Measurements from ENCODE around the gene FOXE3. TPM values are rescaled to one million over a fixed set of nuclear protein-coding genes. Genes with fewer than 3 reads are reported as not detected.

Gene FOXE3
- total RNA-seq, 1 donor from 2014 or later: not detected

DNA sequence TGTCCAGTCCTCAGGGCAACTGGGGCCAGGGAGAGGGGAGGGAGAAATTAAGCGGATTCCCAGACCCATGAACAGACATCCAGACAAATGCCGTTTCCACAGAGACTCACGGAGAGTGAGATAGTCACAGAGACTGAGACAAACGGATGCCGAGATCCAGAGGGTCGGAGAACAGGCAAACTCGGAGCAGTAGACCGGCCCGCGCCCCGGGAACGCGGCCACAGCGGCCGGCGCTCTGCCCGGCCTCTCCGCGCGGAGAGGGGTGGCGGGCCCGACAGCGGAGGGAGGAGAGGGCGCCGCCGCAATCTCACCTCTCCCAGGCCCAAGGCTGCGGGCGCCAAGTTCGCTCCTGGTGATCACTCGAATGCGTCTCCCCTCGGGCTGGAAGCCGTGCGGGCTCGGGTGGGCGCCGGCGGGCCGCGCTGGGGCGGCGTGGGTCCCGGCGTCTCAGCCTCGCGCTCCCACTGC is 20.9 kb downstream of the FOXE3 start:
- DNase-seq (ENCODE audit: low read depth): peak; percentile 32
- Histone ChIP-seq H3K4me3 (ENCODE audit: low read depth, low read length) (peak overlapping the region; percentile 67), H3K36me3 (ENCODE audit: control insufficient read depth, insufficient read depth, low read length) (peaks cover 1% of the 10 kb centered on the region), H3K27me3 (ENCODE audit: control insufficient read depth, insufficient read depth, low read length) (peaks cover 16% of the 10 kb centered on the region)
- TF ChIP-seq, protein P1, sequence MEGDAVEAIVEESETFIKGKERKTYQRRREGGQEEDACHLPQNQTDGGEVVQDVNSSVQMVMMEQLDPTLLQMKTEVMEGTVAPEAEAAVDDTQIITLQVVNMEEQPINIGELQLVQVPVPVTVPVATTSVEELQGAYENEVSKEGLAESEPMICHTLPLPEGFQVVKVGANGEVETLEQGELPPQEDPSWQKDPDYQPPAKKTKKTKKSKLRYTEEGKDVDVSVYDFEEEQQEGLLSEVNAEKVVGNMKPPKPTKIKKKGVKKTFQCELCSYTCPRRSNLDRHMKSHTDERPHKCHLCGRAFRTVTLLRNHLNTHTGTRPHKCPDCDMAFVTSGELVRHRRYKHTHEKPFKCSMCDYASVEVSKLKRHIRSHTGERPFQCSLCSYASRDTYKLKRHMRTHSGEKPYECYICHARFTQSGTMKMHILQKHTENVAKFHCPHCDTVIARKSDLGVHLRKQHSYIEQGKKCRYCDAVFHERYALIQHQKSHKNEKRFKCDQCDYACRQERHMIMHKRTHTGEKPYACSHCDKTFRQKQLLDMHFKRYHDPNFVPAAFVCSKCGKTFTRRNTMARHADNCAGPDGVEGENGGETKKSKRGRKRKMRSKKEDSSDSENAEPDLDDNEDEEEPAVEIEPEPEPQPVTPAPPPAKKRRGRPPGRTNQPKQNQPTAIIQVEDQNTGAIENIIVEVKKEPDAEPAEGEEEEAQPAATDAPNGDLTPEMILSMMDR (IDR thresholded peaks at IDR 0.05; ENCODE audit: insufficient read depth, low read length, severe bottlenecking): no peak
- FAIRE-seq: no peak

DNA sequence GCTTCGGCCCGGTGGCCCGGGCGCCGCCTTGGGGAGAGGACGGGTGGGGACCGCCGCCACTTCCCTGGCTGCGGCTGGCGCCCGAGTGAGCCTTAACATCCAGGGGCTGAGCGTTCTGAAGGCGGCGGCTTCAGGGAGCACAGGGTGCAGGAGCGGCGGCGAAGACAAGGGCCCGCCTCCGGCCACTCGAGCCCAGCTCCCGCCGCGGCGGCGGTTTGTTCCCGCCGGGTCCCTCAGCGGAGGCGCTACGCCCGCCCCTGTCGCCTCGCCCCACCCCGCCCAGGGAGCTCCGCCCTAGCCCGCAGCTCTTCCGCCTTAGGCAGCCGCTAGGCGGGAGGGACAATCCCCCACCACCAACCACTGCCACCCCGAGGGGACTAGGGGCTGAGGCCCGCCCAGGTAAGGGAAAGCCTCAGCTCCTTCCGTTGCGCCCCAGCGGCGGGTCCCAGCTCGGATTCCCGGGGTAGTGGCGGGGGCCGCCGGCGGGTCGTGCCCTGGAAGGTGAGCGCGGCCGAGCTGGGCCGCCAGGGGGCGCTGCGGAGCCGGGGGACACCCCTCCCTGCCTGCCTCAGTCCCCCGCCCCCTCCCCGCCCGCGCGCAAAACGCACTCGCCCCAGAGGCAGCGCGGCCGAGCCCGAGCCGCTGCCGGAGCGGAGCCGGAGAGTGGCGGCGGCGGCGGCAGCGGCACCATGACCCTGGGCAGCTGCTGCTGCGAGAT is 21.5 kb downstream of the FOXE3 start, which contains the start of gene FOXD2:
FOXD2 (plus strand) TSS at position 598 of the 718 bp plus-strand sequence; CDS start at position 690, 92 bp downstream.
- TF ChIP-seq, protein P1 (IDR thresholded peaks at IDR 0.05; ENCODE audit: insufficient read depth, low read length, severe bottlenecking): peak; percentile 80
- FAIRE-seq: no peak
- H3K4me3 ChIP-seq (ENCODE audit: low read depth, low read length): peak within 1 kb of the TSS; percentile 67
- peaks cover 20% of the 10 kb centered on the region for H3K27me3 ChIP-seq (ENCODE audit: control insufficient read depth, insufficient read depth, low read length)
- peaks cover 1% of the 10 kb centered on the region for H3K36me3 ChIP-seq (ENCODE audit: control insufficient read depth, insufficient read depth, low read length)
- peak; percentile 44 for DNase-seq (ENCODE audit: low read depth)

DNA sequence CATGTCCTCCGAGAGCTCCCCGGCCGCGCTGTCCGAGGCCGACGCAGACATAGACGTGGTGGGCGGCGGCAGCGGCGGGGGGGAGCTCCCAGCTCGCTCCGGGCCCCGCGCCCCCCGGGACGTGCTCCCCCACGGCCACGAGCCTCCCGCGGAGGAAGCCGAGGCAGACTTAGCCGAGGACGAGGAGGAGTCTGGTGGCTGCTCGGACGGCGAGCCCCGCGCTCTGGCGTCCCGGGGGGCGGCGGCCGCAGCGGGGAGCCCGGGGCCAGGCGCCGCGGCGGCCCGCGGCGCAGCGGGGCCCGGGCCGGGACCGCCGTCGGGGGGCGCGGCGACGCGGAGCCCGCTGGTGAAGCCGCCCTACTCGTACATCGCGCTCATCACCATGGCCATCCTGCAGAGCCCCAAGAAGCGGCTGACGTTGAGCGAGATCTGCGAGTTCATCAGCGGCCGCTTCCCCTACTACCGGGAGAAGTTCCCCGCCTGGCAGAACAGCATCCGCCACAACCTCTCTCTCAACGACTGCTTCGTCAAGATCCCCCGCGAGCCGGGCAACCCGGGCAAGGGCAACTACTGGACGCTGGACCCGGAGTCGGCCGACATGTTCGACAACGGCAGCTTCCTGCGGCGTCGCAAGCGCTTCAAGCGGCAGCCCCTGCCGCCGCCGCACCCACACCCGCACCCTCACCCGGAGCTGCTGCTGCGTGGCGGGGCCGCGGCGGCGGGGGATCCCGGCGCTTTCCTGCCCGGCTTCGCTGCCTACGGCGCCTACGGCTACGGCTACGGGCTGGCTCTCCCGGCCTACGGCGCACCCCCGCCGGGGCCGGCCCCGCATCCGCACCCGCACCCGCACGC is 22.3 kb downstream of the FOXE3 start:
- peaks cover 28% of the 10 kb centered on the region for H3K27me3 ChIP-seq (ENCODE audit: control insufficient read depth, insufficient read depth, low read length)
- no peak for DNase-seq (ENCODE audit: low read depth)

DNA sequence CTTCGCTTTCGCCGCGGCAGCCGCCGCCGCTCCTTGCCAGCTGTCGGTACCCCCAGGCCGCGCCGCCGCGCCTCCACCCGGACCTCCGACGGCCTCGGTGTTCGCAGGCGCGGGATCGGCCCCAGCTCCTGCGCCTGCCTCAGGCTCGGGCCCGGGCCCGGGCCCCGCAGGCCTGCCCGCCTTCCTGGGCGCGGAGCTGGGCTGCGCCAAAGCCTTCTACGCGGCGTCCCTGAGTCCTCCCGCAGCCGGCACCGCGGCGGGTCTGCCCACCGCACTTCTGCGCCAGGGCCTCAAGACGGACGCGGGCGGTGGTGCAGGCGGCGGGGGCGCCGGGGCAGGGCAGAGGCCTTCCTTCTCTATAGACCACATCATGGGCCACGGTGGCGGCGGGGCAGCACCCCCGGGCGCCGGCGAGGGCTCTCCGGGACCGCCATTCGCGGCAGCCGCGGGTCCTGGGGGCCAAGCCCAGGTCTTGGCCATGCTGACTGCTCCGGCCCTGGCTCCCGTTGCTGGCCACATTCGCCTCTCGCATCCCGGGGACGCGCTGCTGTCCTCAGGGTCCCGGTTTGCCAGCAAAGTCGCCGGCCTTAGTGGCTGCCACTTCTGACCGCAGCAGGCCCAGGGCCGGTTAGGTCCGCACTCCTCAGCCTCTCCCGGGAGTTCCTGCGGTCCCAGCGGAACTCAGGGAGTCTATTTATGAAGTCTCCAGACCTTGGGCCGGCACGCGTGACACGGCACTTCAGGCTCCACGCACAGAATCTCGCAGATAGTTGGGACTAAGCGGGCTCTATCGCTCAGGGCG is 23.1 kb downstream of the FOXE3 start:
- H3K4me3 ChIP-seq (ENCODE audit: low read depth, low read length): no peak overlapping the region
- peaks cover 36% of the 10 kb centered on the region for H3K27me3 ChIP-seq (ENCODE audit: control insufficient read depth, insufficient read depth, low read length)
- H3K36me3 ChIP-seq (ENCODE audit: control insufficient read depth, insufficient read depth, low read length): no peaks in the 10 kb centered on the region
- no peak for DNase-seq (ENCODE audit: low read depth)
- TF ChIP-seq, protein P1 (IDR thresholded peaks at IDR 0.05; ENCODE audit: insufficient read depth, low read length, severe bottlenecking): no peak
- FAIRE-seq: no peak

More for the DNA sequence above, 22.3 kb downstream of the FOXE3 start:
- peak; percentile 40 for FAIRE-seq
- Histone ChIP-seq H3K36me3 (ENCODE audit: control insufficient read depth, insufficient read depth, low read length) (no peaks in the 10 kb centered on the region), H3K4me3 (ENCODE audit: low read depth, low read length) (peak overlapping the region; percentile 67)
- TF ChIP-seq, protein P1 (IDR thresholded peaks at IDR 0.05; ENCODE audit: insufficient read depth, low read length, severe bottlenecking): no peak

DNA sequence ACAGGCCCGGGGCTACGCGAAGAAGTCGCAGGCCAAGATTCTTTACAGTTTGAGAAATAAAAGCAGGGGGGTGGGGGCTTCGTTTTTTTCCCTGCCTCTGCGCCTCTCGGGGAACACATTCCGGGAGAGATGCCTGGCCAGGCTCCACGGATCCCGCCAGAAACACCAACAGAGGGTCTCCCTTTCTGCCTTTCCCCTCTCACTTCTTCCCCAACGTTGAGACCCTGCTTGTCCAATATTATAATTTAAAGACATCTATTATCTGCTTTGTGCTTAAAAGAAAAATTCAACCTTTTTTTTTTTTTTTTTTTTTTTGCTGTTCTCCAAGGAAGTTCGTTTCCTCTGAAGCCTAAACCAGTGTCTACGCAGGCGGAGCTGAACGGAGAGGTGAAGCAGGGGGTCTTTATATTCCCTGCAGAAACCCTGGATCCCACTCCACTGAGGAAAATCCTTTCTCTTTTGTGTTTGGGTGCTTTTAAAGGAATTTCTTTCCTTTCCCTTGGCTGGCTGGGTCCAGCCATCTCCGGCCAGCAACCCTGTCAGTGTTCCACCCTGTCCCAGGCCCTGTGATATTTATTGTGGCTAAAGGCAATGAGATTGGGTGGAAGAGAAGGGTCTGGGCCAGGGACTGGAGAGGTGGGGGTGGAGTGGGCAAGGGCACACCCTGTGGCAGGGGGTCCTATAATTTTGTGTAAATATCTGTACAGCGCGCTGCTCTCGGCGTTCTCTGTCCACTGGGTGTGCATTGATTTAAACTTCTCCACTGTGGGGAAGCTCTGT is 23.9 kb downstream of the FOXE3 start:
- no peak overlapping the region for H3K4me3 ChIP-seq (ENCODE audit: low read depth, low read length)
- FAIRE-seq (no peak), DNase-seq (ENCODE audit: low read depth) (no peak)
- H3K27me3 ChIP-seq (ENCODE audit: control insufficient read depth, insufficient read depth, low read length): peaks cover 44% of the 10 kb centered on the region
- TF ChIP-seq, protein P1 (IDR thresholded peaks at IDR 0.05; ENCODE audit: insufficient read depth, low read length, severe bottlenecking): no peak
- H3K36me3 ChIP-seq (ENCODE audit: control insufficient read depth, insufficient read depth, low read length): no peaks in the 10 kb centered on the region
